Peyer's patch (tissue), 4 donors: Measurements from ENCODE around the gene EPHB1.

ENCODE experiments used
- CTCF ChIP-seq, 6 experiments: fragments of 450-650 bp in 4 of 6; fragments of 200-600 bp in 2 of 6; sonication (generic) in 1 of 6; IDR thresholded peaks; one replicate each; pipeline ENCODE4 v1.5.1; 2017 to 2019; ENCODE audit warnings: antibody characterized with exemption in 6 of 6, mild to moderate bottlenecking in 3 of 6, moderate library complexity in 1 of 6
- POLR2A ChIP-seq, 2 donors: fragments of 450-650 bp; IDR thresholded peaks; one replicate each; pipeline ENCODE4 v1.5.1; 2017; ENCODE audit warnings: antibody characterized with exemption in 2 of 2, mild to moderate bottlenecking in 2 of 2, moderate library complexity in 2 of 2

- no peak for TF ChIP-seq POLR2A (IDR thresholded peaks at IDR 0.05)
- no peak for TF ChIP-seq CTCF (IDR thresholded peaks at IDR 0.05)
Measured at GRCh38 chr3:134846084-134846483, 51.0 kb downstream of the EPHB1 start.
